IPS-11a (cell line): ENCODE measurements around the gene TGM6.

Experiments used
- H3K4me3 ChIP-seq: one replicate; pipeline ENCODE4 v1.5.1; 2013; ENCODE audit warnings: low read depth, low read length, control low read depth

TGM6 gene

GRCh38 chr20:2451939-2452732 is 71.4 kb downstream of the TGM6 start:
- H3K4me3 ChIP-seq = no peak overlapping the region

GRCh38 chr20:2453792-2454191 is 73.1 kb downstream of the TGM6 start:
- no peak overlapping the region for H3K4me3 ChIP-seq

DNA sequence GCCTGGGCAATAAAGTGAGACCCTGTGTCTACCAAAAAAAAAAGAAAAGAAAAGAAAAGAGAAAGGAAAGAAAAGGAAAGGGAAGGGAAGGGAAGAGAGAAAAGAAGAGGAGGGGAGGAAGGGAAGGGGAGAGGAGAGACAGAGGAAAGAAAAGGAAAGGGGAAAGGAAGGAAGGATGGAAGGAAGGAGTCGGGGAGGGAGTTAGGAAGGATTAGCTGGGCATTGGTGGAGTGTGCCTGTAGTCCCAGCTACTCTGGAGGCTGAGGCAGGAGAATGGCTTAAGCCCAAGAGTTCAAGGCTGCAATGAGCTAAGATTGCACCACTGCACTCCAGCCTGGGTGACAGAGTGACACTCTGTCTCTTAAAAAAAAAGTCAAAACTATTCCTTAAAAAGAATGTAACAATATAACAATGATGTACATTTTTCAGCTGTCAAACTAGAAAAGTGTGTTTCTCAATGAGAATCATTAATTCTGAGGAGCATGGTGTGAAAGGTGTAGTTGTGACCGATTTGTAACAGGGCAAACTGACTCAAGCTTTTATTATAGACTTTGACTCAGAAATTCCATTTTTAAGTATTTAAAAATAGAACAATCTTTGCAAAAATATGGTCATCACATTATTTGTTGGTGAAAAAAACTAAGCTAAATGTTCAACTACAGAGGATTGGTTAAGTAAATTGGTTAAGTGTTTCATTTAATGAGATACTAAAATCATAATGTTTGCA is 75.2 kb downstream of the TGM6 start:
- no peak overlapping the region for H3K4me3 ChIP-seq

- H3K4me3 ChIP-seq = no peak overlapping the region
Measured at GRCh38 chr20:2458919-2459499, 78.3 kb downstream of the TGM6 start.

DNA sequence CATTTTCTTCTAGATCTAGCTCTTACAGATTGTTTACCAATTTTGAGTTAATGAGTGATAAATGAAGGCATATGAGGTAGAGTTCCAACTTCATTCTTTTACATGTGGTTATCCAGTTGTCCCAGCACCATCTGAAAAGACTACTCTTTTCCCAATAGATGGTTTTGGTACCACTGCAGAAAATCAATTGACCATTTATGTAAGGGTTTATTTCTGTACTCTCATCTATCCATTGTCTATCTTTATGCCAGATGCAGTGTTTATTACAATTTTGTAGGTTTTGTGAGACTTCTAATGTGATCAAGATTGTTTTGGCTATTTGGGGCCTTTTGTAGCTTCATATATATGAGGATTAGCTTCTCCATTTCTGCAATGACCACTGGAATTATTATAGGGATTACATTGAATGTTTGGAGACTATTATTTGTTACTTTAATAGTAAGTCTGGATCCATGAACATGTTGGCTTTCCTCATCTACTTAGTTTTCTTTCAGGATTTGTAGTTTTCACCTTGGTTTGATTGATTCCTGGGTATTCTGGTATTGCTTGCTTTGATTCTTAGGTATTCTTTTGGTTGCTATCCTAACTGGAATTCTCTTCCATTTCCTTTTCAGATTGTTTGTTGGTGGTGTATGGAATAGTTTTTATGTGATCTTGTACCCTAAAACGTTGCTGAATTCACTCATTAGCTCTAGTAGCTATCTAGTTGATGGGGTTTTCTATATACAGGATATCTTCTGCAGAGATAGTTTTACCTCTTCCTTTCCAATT is 79.5 kb downstream of the TGM6 start:
- H3K4me3 ChIP-seq = no peak overlapping the region

GRCh38 chr20:2460752-2461424 is 80.2 kb downstream of the TGM6 start:
- no peak overlapping the region for H3K4me3 ChIP-seq

DNA sequence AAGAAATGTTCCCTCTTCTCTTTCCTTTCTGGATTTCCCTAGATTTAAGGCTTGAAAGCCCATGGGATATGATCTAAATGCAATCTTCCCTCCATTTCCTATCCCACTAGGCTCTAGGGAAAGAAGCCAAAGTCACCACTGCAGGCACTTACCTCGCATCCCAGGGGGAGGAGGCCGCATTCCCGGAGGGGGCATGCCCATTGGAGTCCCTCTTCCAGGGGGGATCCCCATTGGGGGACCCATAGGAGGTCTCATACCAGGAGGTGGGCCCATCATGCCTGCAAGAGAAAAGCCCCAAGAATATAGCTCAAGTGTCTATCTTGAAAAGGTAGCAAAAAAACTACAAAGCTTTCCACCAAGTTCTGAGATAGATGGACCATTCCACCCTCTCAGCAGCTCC is 81.8 kb downstream of the TGM6 start:
- no peak overlapping the region for H3K4me3 ChIP-seq

GRCh38 chr20:2463616-2464365 is 83.1 kb downstream of the TGM6 start:
- H3K4me3 ChIP-seq = no peak overlapping the region

GRCh38 chr20:2465100-2465499 is 84.4 kb downstream of the TGM6 start:
- no peak overlapping the region for H3K4me3 ChIP-seq

DNA sequence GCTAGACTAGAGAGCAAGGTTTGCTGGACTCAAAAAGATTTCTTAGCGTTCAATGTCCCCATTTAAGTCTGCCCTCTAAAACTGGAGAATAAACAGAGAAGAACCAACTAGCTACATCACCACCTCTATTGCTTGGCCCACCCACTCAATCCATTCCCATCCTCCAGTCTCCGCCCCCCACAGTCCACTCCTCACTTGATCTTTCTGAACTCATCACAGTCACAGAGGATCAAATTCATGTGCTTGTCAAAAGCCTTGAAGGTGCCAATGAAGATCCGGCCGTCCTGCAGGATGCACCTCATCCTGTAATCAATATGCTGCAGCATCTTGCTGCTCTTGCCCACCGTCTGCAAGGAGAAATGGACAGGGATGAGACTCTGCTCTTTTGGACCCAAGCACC is 86.7 kb downstream of the TGM6 start:
- H3K4me3 ChIP-seq = no peak overlapping the region

DNA sequence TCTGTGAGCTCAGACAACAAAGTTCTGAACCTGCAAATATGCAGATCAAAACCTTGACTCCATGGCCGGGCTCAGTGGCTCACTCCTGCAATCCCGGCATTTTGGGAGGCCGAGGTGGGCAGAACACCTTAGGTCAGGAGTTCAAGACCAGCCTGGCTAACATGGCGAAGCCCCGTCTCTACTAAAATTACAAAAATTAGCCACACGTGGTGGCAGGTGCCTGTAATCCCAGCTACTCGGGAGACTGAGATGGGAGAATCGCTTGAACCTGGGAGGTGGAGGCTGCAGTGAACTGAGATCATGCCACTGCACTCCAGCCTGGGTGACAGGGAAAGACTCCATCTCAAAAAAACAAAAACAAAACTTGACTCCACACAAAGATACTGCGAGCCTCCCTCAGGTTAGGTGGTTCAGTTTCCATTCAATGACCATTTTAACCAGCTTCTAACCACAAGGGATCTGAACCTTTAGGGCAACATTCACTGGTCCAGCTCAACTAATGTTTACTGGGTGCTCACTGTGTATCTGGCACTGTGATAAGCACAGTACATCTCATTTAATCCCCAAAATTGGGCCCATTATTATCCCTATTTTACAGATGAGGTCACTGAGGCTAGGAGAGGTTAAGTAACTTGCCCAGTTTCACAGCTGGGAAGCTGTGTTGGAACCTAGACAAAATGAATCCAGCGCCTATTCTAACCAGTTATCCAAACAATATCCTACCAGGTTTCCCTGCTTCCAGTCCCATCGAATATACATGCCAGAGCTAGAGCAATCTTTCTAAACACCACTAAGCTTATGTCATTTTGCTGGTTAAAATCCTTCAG is 88.1 kb downstream of the TGM6 start:
- peak overlapping the region; percentile 99 for H3K4me3 ChIP-seq

DNA sequence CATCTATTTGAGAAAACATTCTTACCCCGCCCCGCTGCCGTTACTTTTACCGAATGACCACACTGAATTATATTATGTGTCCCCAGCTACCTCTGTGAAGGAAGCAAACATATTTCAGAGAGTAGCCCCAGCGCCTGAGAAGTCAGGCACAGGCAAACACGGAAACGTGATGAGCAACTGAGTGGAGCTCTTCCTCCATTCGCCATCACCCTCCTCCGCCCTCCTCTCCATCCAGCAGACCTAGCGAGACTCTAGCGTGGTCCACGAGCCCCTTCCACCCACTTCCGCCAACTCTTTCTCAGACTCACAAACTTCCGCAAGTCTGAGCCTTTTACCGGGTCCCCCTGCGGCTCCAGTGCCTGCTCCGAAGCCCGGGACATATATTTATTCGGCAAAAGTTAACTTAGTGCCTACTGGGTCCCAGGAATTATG is 89.3 kb downstream of the TGM6 start:
- peak overlapping the region; percentile 99 for H3K4me3 ChIP-seq

DNA sequence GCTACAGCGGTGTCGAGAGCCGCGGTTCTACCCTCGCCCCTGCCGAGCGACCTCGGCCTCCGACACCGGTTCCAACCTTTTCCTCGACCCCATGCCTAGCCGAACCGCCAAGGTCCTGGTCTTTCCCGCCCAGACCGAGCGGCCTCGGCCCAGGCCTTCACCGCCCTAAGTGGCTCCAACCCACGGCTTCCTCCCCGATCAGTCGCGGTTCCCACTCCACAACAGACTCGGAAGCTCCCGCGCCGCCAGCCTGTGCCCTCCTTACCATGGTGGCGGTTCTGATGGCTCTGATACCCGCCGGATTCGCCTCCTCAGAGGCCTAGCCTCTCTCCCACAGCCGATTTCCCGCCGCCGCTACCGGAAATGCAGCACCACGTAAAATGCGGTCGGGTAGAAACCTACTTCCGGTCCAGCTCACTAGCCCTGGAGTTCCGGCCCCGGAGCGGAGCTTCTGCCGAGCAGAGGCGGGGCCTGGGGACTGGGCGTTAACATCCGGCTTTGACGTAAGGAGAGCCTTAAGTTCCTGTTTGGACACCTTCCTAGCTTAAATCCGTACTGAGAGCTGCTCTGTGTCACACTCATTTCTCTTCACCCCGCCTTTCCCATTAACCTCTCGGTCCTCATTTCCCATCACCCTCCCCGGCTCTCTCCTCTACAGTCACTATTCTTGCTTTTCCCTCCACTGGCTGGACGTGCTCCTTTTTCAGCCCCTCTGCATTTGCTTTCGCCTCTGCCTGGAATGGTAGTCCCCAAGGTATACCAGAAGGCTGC is 89.9 kb downstream of the TGM6 start, which contains the start of gene SNRPB:
Gene SNRPB (minus strand): TSS at position 367 of the 771 bp plus-strand sequence. CDS start 99 bp downstream, at position 268.
- peak within 1 kb of the TSS; percentile 99 for H3K4me3 ChIP-seq

- H3K4me3 ChIP-seq = no peak overlapping the region
Measured at GRCh38 chr20:2473516-2473915, 92.8 kb downstream of the TGM6 start.

GRCh38 chr20:2475850-2476741 is 95.4 kb downstream of the TGM6 start:
- H3K4me3 ChIP-seq = no peak overlapping the region

DNA sequence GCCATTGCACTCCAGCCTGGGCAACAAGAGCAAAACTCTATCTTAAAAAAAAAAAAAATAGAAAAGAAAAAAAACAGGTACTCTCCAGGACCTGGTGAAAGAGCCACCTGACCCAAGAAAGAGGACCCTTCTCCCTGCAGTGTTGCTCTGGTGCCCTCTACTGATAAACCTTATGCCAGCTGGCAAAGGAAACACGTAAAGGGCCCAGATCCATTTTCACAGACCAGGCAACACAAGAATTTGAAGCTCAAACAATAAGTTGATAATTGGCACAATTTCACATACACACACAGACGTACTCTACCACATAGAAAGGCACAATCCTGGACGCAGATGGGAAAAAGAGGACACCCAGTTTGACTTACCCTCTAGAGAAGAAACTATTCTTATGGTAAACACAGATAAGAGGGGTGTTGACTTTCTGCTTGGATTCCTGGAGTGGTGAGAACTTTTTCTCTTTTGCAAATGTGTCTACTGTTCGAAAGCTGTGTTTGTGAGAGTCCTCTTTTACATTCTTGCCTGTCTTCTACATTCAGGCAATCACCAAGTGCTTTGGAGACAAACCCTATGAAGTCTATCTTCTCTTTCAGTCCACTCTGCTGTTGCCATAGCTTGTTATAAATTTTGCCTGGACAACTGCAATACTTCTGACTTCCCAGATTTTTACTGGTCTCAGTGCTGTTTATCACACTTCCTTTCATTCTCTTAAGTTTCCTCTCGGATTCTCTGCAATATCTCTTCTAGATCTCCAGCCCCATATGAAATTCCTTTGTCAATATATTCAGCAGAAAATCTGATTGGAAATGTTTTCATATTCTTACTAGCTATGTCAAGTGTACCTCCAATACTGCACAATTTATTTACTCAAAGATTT is 96.3 kb downstream of the TGM6 start:
- no peak overlapping the region for H3K4me3 ChIP-seq
